ENCODE measurements around the gene CDC16. TPM values are rescaled to one million over a fixed set of nuclear protein-coding genes. Genes with fewer than 3 reads are reported as not detected.
A peak's percentile ranks its signal among the peaks of the same experiment; 100 is the strongest.

The CDC16 gene
- total and polyA plus RNA-seq, 4 experiments from 2014 or later = 12.9 to 87.9 (median 53.7) TPM

GRCh38 chr13:114286808-114287207, 52.1 kb downstream of the CDC16 start:
- CTCF ChIA-PET (ENCODE audit: partially characterized antibody) = no interaction called here
- H3K36me3 Mint-ChIP-seq = peaks cover 56 to 73% of the 10 kb centered on the region in 2 donors
- peaks cover 21 to 50% (median 37%) of the 10 kb centered on the region in 4 donors for H3K4me1 Mint-ChIP-seq
- peaks cover 31% of the 10 kb centered on the region for H3K4me1 ChIP-seq (ENCODE audit: insufficient read depth, low read length)
- no peaks in the 10 kb centered on the region for H3K9me3 ChIP-seq (ENCODE audit: control insufficient read depth in 1 of 2, low read length in 2 of 2)
- H3K4me3 Mint-ChIP-seq = no peak overlapping the region
- peak overlapping the region in 3 of 7 donors; percentile 1 to 52 (median 30) for H3K27ac Mint-ChIP-seq
- no peaks in the 10 kb centered on the region for H3K27me3 ChIP-seq (ENCODE audit: insufficient read depth, low read length)
- POLR2A ChIA-PET (ENCODE audit: partially characterized antibody) = no interaction called here
- no peaks in the 10 kb centered on the region for H3K27me3 Mint-ChIP-seq
- H3K36me3 ChIP-seq (ENCODE audit: insufficient read depth, low read length) = peaks cover 36% of the 10 kb centered on the region
- intact Hi-C loops (cut with micrococcal nuclease) = no loop called here
- no peak overlapping the region for H3K4me3 ChIP-seq (ENCODE audit: low read length in 2 of 2)
- H3K9me3 Mint-ChIP-seq = no peaks in the 10 kb centered on the region
- no peak for DNase-seq
- no peak overlapping the region for H3K27ac ChIP-seq (ENCODE audit: low read depth, low read length)

GRCh38 chr13:114288157-114288591, 53.5 kb downstream of the CDC16 start:
- Mint-ChIP-seq H3K27me3 (no peaks in the 10 kb centered on the region), H3K4me1 (peaks cover 18 to 39% (median 31%) of the 10 kb centered on the region in 4 donors), H3K27ac (peak overlapping the region in 1 of 7 donors; percentile 32), H3K4me3 (no peak overlapping the region), H3K9me3 (no peaks in the 10 kb centered on the region), H3K36me3 (peaks cover 61 to 69% of the 10 kb centered on the region in 2 donors)
- H3K27me3 ChIP-seq (ENCODE audit: insufficient read depth, low read length) = no peaks in the 10 kb centered on the region
- ChIA-PET CTCF (ENCODE audit: partially characterized antibody) (no interaction called here), POLR2A (ENCODE audit: partially characterized antibody) (no interaction called here)
- H3K4me1 ChIP-seq (ENCODE audit: insufficient read depth, low read length) = peaks cover 22% of the 10 kb centered on the region
- H3K36me3 ChIP-seq (ENCODE audit: insufficient read depth, low read length) = peaks cover 45% of the 10 kb centered on the region
- H3K9me3 ChIP-seq (ENCODE audit: control insufficient read depth in 1 of 2, low read length in 2 of 2) = no peaks in the 10 kb centered on the region
- no peak overlapping the region for H3K4me3 ChIP-seq (ENCODE audit: low read length in 2 of 2)
- intact Hi-C loops (cut with micrococcal nuclease) = no loop called here
- H3K27ac ChIP-seq (ENCODE audit: low read depth, low read length) = no peak overlapping the region
- no peak for DNase-seq

- CTCF ChIA-PET (ENCODE audit: partially characterized antibody) = no interaction called here
- H3K36me3 ChIP-seq (ENCODE audit: insufficient read depth, low read length) = peaks cover 25% of the 10 kb centered on the region
Measured at GRCh38 chr13:114296448-114296847, 61.8 kb downstream of the CDC16 start.

GRCh38 chr13:114296902-114297301, 62.2 kb downstream of the CDC16 start:
- peaks cover 35 to 37% of the 10 kb centered on the region in 2 donors for H3K36me3 Mint-ChIP-seq
- DNase-seq = no peak
- H3K4me1 Mint-ChIP-seq = peaks cover 0 to 6% (median 0%) of the 10 kb centered on the region in 4 donors
- H3K27me3 ChIP-seq (ENCODE audit: insufficient read depth, low read length) = no peaks in the 10 kb centered on the region
- no peaks in the 10 kb centered on the region for H3K9me3 ChIP-seq (ENCODE audit: control insufficient read depth in 1 of 2, low read length in 2 of 2)
- H3K27me3 Mint-ChIP-seq = no peaks in the 10 kb centered on the region
- no peak overlapping the region for H3K4me3 Mint-ChIP-seq
- ChIA-PET POLR2A (ENCODE audit: partially characterized antibody) (interaction anchor here (1.6 kb wide), 1 partner anchor 294 kb away, joined by 3 read pairs; no protein-coding TSS in a partner anchor), CTCF (ENCODE audit: partially characterized antibody) (no interaction called here)
- H3K27ac Mint-ChIP-seq = no peak overlapping the region
- H3K27ac ChIP-seq (ENCODE audit: low read depth, low read length) = no peak overlapping the region
- peaks cover 28% of the 10 kb centered on the region for H3K36me3 ChIP-seq (ENCODE audit: insufficient read depth, low read length)
- no peaks in the 10 kb centered on the region for H3K4me1 ChIP-seq (ENCODE audit: insufficient read depth, low read length)
- no peak overlapping the region for H3K4me3 ChIP-seq (ENCODE audit: low read length in 2 of 2)
- H3K9me3 Mint-ChIP-seq = no peaks in the 10 kb centered on the region
- intact Hi-C loops (cut with micrococcal nuclease) = no loop called here

More at GRCh38 chr13:114296448-114296847, 61.8 kb downstream of the CDC16 start:
- Histone ChIP-seq H3K27ac (ENCODE audit: low read depth, low read length) (no peak overlapping the region), H3K9me3 (ENCODE audit: control insufficient read depth in 1 of 2, low read length in 2 of 2) (no peaks in the 10 kb centered on the region), H3K4me3 (ENCODE audit: low read length in 2 of 2) (no peak overlapping the region), H3K27me3 (ENCODE audit: insufficient read depth, low read length) (no peaks in the 10 kb centered on the region), H3K4me1 (ENCODE audit: insufficient read depth, low read length) (no peaks in the 10 kb centered on the region)
- no peak for DNase-seq
- H3K27me3 Mint-ChIP-seq = no peaks in the 10 kb centered on the region
- H3K27ac Mint-ChIP-seq = peak overlapping the region in 1 of 7 donors; percentile 43
- no peak overlapping the region for H3K4me3 Mint-ChIP-seq
- peaks cover 0 to 4% (median under 1%) of the 10 kb centered on the region in 4 donors for H3K4me1 Mint-ChIP-seq
- POLR2A ChIA-PET (ENCODE audit: partially characterized antibody) = interaction anchor here (1.6 kb wide), 1 partner anchor 293 kb away, joined by 3 read pairs; no protein-coding TSS in a partner anchor
- intact Hi-C loops (cut with micrococcal nuclease) = no loop called here
- peaks cover 35 to 38% of the 10 kb centered on the region in 2 donors for H3K36me3 Mint-ChIP-seq
- H3K9me3 Mint-ChIP-seq = no peaks in the 10 kb centered on the region

GRCh38 chr13:114298866-114299265, 64.2 kb downstream of the CDC16 start:
- intact Hi-C loops (cut with micrococcal nuclease) = no loop called here
- Histone ChIP-seq H3K36me3 (ENCODE audit: insufficient read depth, low read length) (peaks cover 28% of the 10 kb centered on the region), H3K4me1 (ENCODE audit: insufficient read depth, low read length) (no peaks in the 10 kb centered on the region), H3K4me3 (ENCODE audit: low read length in 2 of 2) (no peak overlapping the region), H3K9me3 (ENCODE audit: control insufficient read depth in 1 of 2, low read length in 2 of 2) (no peaks in the 10 kb centered on the region), H3K27me3 (ENCODE audit: insufficient read depth, low read length) (no peaks in the 10 kb centered on the region), H3K27ac (ENCODE audit: low read depth, low read length) (no peak overlapping the region)
- peaks cover 0 to 6% (median 0%) of the 10 kb centered on the region in 4 donors for H3K4me1 Mint-ChIP-seq
- H3K36me3 Mint-ChIP-seq = peaks cover 40 to 44% of the 10 kb centered on the region in 2 donors
- H3K9me3 Mint-ChIP-seq = no peaks in the 10 kb centered on the region
- ChIA-PET CTCF (ENCODE audit: partially characterized antibody) (no interaction called here), POLR2A (ENCODE audit: partially characterized antibody) (no interaction called here)
- H3K4me3 Mint-ChIP-seq = no peak overlapping the region
- no peak for DNase-seq
- H3K27ac Mint-ChIP-seq = peak overlapping the region in 2 of 7 donors; percentile 36 to 82
- H3K27me3 Mint-ChIP-seq = no peaks in the 10 kb centered on the region

GRCh38 chr13:114299604-114300305, 65.1 kb downstream of the CDC16 start:
- no peak for DNase-seq
- POLR2A ChIA-PET (ENCODE audit: partially characterized antibody) = no interaction called here
- Mint-ChIP-seq H3K36me3 (peaks cover 40 to 43% of the 10 kb centered on the region in 2 donors), H3K27ac (no peak overlapping the region), H3K9me3 (no peaks in the 10 kb centered on the region), H3K4me1 (peaks cover 0 to 6% (median 0%) of the 10 kb centered on the region in 4 donors), H3K4me3 (no peak overlapping the region), H3K27me3 (no peaks in the 10 kb centered on the region)
- Histone ChIP-seq H3K27me3 (ENCODE audit: insufficient read depth, low read length) (no peaks in the 10 kb centered on the region), H3K27ac (ENCODE audit: low read depth, low read length) (no peak overlapping the region), H3K36me3 (ENCODE audit: insufficient read depth, low read length) (peaks cover 32% of the 10 kb centered on the region), H3K4me3 (ENCODE audit: low read length in 2 of 2) (no peak overlapping the region), H3K4me1 (ENCODE audit: insufficient read depth, low read length) (no peaks in the 10 kb centered on the region), H3K9me3 (ENCODE audit: control insufficient read depth in 1 of 2, low read length in 2 of 2) (no peaks in the 10 kb centered on the region)
- CTCF ChIA-PET (ENCODE audit: partially characterized antibody) = no interaction called here
- intact Hi-C loops (cut with micrococcal nuclease) = no loop called here

GRCh38 chr13:114303700-114304327, 69.1 kb downstream of the CDC16 start:
- Histone ChIP-seq H3K4me3 (ENCODE audit: low read length in 2 of 2) (no peak overlapping the region), H3K36me3 (ENCODE audit: insufficient read depth, low read length) (peaks cover 30% of the 10 kb centered on the region), H3K27ac (ENCODE audit: low read depth, low read length) (no peak overlapping the region), H3K4me1 (ENCODE audit: insufficient read depth, low read length) (no peaks in the 10 kb centered on the region), H3K27me3 (ENCODE audit: insufficient read depth, low read length) (no peaks in the 10 kb centered on the region), H3K9me3 (ENCODE audit: control insufficient read depth in 1 of 2, low read length in 2 of 2) (no peaks in the 10 kb centered on the region)
- Mint-ChIP-seq H3K36me3 (peaks cover 32 to 46% of the 10 kb centered on the region in 2 donors), H3K4me1 (peaks cover 0 to 1% (median 0%) of the 10 kb centered on the region in 4 donors), H3K27ac (peak overlapping the region in 1 of 7 donors; percentile 61), H3K27me3 (no peaks in the 10 kb centered on the region), H3K9me3 (no peaks in the 10 kb centered on the region), H3K4me3 (peak overlapping the region in 1 of 8 donors; percentile 26)
- no peak for DNase-seq
- POLR2A ChIA-PET (ENCODE audit: partially characterized antibody) = no interaction called here
- CTCF ChIA-PET (ENCODE audit: partially characterized antibody) = no interaction called here
- intact Hi-C loops (cut with micrococcal nuclease) = no loop called here

All from CD4-positive, alpha-beta memory T cell (primary cell).